Measurements from ENCODE around the gene INPP5E.
A peak's percentile ranks its signal among the peaks of the same experiment; 100 is the strongest.
"Not testable (repeated sequence)": the region's sequence is repeated elsewhere in the genome, so short reads cannot be mapped to it uniquely, and the experiment has no call there.

INPP5E gene

DNA sequence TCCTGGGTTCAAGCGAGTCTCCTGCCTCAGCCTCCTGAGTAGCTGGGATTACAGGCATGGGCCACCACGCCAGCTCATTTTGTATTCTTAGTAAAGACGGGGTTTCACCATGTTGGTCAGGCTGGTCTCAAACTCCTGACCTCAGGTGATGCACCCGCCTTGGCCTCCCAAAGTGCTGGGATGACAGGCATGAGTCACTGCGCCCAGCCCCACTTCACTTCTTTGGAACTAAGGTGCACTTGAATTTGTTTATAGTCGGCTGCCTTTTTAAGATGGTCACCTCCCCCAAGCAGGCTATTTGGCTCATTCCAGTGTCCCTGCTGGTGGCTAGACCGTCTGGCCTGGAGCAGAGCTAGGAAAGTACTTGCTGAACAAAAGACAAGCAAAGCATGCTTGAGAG lies 14.3 kb downstream of the INPP5E start:
- not testable (repeated sequence) for DNase-seq

- no peak for DNase-seq
These were observed 14.8 kb downstream of the INPP5E start for GRCh38 chr9:136424750-136425362.

- DNase-seq, result no peak
These were observed 16.1 kb downstream of the INPP5E start for GRCh38 chr9:136423432-136424146.

DNA sequence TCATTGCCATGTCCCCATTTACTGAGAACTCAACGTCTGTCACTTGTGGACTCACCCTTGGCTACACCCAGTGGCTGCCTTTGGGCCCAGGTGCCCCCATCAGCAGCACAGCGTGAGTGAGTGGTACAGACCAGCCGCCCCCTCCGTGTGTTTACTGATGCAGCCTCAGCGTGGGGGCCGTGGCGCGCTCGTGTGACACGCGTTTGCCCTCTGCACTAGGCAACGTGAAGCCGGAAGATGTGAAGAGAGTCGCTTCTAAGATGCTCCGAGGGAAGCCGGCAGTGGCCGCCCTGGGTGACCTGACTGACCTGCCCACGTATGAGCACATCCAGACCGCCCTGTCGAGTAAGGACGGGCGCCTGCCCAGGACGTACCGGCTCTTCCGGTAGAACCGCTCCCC lies 16.8 kb downstream of the INPP5E start:
- no peak for DNase-seq

GRCh38 chr9:136421791-136422190 lies 17.9 kb downstream of the INPP5E start:
- DNase-seq, result no peak

DNA sequence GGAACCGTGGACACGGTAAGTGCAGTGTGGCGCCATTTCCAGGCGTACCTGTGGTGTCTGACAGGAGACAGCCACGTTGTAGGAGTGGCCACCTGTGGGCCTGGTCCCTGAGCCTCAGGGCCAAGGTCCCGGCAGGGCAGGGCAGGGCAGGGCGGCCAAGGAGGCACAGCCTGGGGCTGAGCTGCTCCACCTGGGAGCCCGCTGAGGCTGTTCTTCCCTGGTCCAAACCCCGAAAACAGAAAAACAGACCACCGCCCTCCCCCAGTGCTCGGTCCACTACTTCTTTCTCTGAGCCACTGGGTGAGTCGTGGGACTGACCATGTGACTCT lies 20.6 kb downstream of the INPP5E start:
- DNase-seq, result no peak

DNA sequence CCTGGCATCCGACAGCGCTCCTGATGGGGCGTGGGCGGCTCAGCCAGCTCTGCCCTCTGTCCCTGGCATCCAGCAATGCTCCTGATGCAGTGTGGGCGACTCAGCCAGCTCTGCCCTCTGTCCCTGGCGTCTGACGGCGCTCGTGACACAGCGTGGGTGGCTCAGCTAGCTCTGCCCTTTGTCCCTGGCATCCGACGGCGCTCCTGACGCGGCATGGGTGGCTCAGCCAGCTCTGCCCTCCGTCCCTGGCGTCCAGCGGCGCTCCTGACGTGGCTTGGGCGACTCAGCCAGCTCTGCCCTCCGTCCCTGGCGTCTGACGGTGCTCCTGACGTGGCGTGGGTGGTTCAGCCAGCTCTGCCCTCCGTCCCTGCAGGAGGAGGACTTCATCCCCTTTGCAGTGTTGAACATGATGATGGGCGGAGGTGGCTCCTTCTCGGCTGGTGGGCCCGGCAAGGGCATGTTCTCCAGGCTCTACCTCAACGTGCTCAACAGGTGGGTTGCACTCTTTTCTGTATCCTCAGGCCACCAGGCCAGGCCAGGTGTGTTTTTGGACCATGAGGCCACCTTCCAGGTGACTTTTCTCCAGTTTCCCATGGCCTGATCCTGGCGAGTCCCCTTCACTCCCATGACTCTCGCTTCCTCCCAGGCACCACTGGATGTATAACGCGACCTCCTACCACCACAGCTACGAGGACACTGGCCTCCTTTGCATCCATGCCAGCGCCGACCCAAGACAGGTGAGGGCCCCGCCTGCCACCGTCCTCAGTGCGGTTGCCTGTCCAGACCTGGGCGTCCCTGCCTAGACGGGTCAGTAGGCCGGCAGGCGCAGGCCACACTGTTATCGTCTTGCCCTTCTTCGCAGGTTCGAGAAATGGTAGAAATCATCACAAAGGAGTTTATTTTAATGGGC lies 21.2 kb downstream of the INPP5E start:
- DNase-seq, result no peak

DNA sequence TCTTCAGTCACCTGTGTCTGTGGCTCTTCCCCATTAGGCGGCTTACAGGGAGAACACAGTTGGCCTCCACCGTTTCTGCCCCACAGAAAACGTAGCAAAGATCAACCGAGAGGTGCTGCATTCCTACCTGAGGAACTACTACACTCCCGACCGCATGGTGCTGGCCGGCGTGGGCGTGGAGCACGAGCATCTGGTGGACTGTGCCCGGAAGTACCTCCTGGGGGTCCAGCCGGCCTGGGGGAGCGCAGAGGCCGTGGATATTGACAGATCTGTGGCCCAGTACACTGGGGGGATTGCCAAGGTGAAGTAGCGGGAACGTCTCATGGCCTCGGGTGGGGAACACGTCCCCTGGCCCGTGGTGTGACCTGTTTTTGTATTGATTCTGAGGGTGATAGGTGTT lies 22.7 kb downstream of the INPP5E start:
- DNase-seq, result no peak

- DNase-seq, result no peak
These were observed 23.2 kb downstream of the INPP5E start for GRCh38 chr9:136416427-136416826.

DNA sequence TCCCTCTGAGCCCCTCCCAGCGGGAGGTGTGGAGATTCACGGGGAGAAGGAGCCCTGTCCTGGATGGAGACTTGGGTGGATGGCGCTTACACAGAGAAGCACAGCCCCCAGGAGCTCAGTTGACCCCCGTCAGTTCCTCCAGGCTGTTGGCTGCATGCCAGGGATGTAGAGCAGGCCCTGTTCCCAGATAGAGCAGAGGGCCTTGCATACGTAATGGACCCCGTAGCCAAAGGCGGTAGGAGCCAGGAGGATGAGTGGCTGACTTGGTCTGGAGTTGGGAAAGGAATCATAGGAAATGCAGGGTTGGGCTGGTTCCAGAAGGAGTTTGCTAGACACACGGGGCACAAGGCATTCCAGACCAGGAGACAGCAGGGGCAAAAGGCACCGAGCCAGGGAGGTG lies 26.7 kb downstream of the INPP5E start:
- peak; percentile 12 to 66 for DNase-seq

GRCh38 chr9:136411378-136411777 lies 28.3 kb downstream of the INPP5E start:
- DNase-seq, result no peak

- peak; percentile 30 to 76 for DNase-seq
These were observed 29.0 kb downstream of the INPP5E start, which contains the start of the genes ENTR1 and PMPCA for GRCh38 chr9:136410500-136411287. Gene ENTR1 (minus strand): TSS chr9:136410614. CDS start chr9:136410397, 217 bp downstream. Gene PMPCA (plus strand): TSS chr9:136410658. CDS start chr9:136410669, 11 bp downstream.

- no peak for DNase-seq
These were observed 29.8 kb downstream of the INPP5E start for GRCh38 chr9:136409557-136410455.

DNA sequence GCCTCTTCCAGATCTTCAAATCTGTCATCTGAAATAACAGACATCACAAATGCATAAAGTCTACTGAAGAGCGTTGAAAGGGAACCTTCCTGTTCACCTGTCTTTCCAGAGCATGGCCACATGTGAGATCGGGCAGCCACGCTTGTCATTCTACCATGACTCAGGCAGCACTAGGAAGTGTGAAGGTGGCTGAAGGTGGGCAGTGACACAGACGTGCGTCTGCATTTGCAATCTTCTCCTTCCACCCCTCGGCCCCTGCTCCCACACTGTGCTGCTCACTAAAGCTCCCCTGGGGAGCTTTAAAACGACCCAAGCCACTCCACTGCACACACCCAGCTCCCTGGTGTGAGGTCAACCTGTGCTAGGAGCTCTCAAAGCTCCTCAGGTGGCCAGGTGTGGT lies 31.7 kb downstream of the INPP5E start:
- DNase-seq, result no peak

DNA sequence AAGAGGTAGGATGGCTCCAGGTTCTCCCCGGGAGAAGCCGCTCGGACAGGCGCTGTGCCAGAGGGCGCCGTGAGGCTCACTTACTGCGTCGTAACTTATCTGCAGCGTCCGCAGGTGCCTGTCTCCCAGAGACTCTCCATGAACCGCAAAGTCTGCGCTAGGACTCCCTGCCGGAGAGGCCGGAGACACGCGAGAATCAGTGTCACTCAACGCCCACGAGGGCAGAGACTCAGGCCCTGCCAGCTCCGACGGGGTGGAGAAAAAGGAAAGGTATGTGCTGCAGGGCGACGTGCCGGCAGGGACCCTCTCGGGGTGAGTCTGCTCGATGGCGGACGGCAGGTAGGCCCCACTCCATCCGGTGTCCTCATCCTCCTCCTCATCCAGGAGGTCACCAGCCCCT lies 32.6 kb downstream of the INPP5E start:
- DNase-seq, result not testable (repeated sequence)

GRCh38 chr9:136405904-136406303 lies 33.7 kb downstream of the INPP5E start:
- DNase-seq, result not testable (repeated sequence)

GRCh38 chr9:136405481-136405880 lies 34.2 kb downstream of the INPP5E start:
- DNase-seq, result no peak

DNA sequence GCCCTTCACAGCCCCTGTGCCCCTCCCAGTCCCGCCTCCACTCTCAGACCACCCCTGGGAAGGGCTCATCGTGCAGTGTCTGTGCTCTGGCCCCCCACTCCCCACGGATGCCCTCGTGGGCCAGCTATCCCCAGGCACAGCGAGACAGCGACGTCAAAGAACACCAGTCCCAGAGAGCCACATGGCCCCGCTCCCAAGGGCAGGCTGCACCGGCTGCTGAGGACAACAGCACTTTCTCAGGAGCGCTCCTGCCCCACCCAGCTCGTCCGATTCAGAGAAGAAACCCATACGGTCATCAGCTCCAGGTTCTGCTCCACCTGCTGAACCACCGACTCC lies 34.9 kb downstream of the INPP5E start:
- no peak for DNase-seq

GRCh38 chr9:136403915-136404800 lies 35.5 kb downstream of the INPP5E start:
- no peak for DNase-seq

DNA sequence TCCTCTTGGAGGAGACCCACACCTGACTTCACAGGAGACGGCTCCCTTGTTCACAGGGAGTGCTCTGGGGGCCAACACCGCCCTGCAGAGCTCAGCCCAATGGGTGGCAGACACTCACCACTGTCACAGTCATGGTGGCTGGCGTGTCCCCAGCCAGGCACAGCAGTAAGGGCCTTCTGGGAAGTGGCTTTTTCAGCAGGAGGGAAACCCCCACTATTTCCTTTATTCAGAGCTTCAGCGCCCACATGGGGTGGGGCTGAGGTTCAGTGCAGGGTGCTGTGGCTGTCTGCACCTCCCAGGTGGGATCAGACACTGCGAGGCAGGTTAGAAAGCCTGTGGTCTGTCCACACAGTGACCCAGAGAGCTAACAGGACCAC lies 36.1 kb downstream of the INPP5E start:
- DNase-seq, result no peak

DNA sequence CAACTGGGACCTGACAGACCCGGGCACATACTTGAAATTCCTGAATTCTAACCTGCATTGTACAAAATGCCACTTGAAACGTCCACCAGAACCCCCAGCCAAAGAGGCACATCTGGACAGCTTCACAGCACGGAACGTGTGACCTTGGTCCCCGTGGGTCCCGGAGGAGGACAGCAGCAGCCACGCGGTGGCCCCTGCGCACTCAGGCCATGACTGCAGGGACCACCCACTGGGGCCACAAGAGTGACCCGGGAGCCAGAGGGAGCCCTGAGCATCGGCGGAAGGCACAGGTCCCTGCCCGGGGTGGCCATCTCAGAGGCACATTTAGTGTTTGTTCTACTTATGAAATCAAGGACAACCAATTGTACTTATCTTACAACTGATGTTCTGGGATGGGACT lies 37.6 kb downstream of the INPP5E start:
- no peak for DNase-seq
